ENCODE measurements around the gene RPP40.

Gene RPP40

DNA sequence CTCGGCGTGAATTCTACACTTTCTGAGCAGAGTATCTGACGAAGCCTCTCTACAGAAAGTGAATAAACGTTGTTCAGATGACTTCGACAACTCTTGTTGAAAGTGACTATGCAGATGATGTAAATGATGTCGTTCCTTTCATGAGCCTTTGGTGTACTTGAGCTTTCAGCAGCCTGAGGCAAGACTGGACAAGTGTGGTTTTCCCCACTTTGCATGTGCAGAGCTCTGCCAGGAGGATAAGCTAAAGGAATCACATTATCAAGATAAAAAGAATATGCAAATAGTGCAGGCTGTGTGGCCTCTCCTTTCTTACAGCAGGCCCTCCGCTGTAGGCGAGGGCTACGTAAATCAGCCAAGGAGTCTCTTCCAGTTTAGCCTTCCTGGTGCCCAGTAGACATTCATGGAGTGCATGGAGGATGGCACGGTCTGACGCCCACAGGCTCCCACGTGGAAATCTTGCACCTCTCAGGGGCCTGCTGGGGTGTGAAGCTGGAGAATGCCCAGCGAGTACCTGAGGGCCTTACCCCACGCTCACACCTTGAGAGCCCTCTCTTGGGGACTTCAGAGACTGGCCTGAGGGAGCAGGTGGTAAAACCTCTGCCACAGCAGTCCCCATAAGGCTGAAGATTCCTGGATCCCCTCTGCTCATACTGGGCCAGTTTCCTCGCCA is 54.9 kb downstream of the RPP40 start:
- TF ChIP-seq, protein P1, sequence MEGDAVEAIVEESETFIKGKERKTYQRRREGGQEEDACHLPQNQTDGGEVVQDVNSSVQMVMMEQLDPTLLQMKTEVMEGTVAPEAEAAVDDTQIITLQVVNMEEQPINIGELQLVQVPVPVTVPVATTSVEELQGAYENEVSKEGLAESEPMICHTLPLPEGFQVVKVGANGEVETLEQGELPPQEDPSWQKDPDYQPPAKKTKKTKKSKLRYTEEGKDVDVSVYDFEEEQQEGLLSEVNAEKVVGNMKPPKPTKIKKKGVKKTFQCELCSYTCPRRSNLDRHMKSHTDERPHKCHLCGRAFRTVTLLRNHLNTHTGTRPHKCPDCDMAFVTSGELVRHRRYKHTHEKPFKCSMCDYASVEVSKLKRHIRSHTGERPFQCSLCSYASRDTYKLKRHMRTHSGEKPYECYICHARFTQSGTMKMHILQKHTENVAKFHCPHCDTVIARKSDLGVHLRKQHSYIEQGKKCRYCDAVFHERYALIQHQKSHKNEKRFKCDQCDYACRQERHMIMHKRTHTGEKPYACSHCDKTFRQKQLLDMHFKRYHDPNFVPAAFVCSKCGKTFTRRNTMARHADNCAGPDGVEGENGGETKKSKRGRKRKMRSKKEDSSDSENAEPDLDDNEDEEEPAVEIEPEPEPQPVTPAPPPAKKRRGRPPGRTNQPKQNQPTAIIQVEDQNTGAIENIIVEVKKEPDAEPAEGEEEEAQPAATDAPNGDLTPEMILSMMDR (IDR thresholded peaks at IDR 0.05; ENCODE audit: control insufficient read depth, insufficient read depth, low read depth, low read length, missing control alignments) = no peak
- no peak for DNase-seq (ENCODE audit: low read depth)

DNA sequence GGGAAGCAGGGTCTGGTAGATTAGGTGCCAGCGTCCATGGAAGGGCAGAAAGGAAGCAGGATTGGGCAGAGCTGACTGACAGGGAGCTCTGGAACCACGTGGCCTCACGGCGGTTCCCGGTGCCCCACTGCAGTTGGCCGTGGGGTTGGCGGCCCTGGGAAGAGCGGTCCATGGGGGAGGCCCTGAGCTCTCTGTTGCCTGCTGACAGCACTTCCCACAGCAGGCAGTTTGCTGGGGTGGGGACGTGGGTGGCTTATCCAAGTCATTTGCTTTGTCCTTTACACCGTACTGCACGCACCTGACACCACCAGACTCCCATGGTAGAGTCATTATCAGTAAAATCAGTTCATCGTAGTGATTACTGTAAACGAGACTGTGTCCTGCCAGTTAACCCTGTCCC is 56.1 kb downstream of the RPP40 start:
- TF ChIP-seq, protein P1 (IDR thresholded peaks at IDR 0.05; ENCODE audit: control insufficient read depth, insufficient read depth, low read depth, low read length, missing control alignments) = no peak
- DNase-seq (ENCODE audit: low read depth) = no peak
- H3K4me3 ChIP-seq (ENCODE audit: control insufficient read depth, low read depth, low read length) = no peak overlapping the region

More for the DNA sequence above, 54.9 kb downstream of the RPP40 start:
- no peak overlapping the region for H3K4me3 ChIP-seq (ENCODE audit: control insufficient read depth, low read depth, low read length)

- TF ChIP-seq, protein P1 (IDR thresholded peaks at IDR 0.05; ENCODE audit: control insufficient read depth, insufficient read depth, low read depth, low read length, missing control alignments) = no peak
- no peak for DNase-seq (ENCODE audit: low read depth)
- H3K4me3 ChIP-seq (ENCODE audit: control insufficient read depth, low read depth, low read length) = no peak overlapping the region
These were observed 57.3 kb downstream of the RPP40 start for GRCh38 chr6:4946521-4946920.

All from AG09309 (cell line).